NCI-H128 (cell line): ENCODE measurements around the gene KRTCAP3.
"Not testable (repeated sequence)": the region's sequence is repeated elsewhere in the genome, so short reads cannot be mapped to it uniquely, and the experiment has no call there.

Source experiments
- DNase-seq: peaks from one replicate; lab custom pipeline; 2025; ENCODE audit not compliant: unreplicated experiment; lab: John Stamatoyannopoulos, UW

The KRTCAP3 gene

GRCh38 chr2:27441958-27442919 lies at the start of gene KRTCAP3:
Gene KRTCAP3 (plus strand): TSS chr2:27442381. CDS start chr2:27442413, 32 bp downstream.
- DNase-seq: no peak

- DNase-seq: no peak
These were observed 49.0 kb upstream of the KRTCAP3 start for GRCh38 chr2:27393225-27393624.

DNA sequence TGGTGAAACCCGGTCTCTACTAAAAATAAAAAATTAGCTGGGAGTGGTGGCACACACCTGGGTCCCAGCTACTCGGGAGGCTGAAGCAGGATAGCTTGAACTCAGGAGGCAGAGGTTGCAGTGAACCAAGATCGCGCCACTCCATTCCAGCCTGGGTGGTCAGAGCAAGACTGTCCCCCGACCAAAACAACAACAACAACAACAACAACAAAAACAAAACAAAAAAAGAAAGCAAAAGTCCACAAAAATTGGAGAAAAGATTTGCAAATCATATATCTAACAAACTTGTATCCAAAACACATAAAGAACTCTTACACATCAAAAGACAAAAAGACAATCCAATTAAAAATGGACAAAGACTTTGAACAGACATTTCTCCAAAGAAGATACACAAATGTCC lies 43.2 kb upstream of the KRTCAP3 start:
- DNase-seq: no peak

- no peak for DNase-seq
These were observed 41.6 kb upstream of the KRTCAP3 start for GRCh38 chr2:27400348-27401135.

- DNase-seq: no peak
These were observed 34.2 kb upstream of the KRTCAP3 start for GRCh38 chr2:27407798-27408491.

DNA sequence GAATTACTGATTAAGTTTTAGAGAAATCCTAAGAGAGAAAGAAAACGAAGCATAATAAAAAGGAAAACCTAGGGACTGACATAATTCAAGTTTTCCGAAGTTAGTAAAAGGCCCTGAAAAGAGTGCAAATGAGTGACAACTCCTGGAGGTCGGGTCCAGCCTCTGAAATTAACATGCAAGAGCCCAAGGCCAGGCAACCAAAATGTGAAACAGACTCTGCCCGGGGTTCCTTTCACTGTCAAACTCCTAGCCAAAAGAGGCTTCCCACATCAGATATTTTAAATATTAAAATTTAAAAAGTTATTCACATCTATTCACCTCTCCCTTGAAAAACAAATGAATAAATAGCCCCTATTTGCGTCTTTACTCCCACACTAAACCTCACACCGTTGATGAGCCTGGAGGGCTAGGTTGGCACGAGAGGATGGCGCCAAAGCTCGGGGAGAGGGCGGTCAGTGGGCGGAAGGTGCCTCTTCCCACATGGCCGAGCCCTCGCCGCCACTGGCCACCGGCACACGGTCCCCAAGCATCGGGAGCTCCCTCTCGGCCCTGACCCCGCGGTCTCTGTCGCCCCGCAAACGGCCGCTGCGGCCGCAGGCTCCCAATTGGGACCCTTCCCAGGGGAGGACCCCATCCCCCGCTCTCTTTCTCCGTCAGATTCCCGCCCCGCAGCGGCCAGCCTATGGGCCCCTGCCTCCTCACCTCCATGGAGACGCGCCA lies 33.4 kb upstream of the KRTCAP3 start:
- DNase-seq: no peak

DNA sequence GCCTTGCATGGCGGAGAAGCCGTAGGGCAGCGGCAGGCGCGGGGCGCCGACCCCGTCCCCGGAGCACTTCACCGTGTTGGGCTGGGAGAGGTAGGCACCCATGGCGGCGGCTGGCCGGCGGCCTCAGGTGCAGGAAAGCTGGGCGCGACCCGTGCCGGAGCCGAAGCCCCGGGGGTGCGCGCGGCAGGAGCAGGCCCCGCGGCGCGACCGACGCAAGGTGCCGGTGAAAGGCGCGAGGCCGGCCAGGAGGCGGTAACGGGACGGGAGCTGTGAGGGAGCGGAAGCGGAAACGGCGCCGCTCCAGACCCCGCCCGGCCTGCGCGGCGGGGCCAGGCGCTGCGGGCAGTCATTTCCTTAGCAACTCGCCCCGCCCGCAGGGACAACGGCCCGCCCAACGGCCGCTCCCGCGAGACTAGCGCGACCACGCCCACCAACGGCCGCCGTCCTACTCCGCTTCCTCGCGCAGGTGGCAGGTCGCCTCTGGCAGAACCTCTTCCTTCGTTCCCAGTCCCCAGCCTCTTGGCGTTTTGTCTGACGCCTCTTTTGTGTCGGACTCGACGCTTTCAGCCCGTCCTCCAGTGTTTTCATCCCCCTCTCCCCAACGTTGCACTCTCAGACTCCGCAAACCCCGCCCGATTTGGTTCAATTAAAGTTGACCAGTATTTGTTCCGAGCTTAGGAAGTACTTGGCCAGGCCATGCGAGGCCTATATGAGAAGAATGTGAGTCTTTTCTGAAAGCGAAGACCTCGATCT lies 32.7 kb upstream of the KRTCAP3 start, which contains the start of gene PPM1G:
TSS of gene PPM1G (minus strand) at position 271 of the 753 bp plus-strand sequence. CDS start at position 102, 169 bp downstream.
- peak; percentile 87 for DNase-seq

GRCh38 chr2:27412419-27413152 lies 29.6 kb upstream of the KRTCAP3 start:
- DNase-seq: no peak

GRCh38 chr2:27416151-27416550 lies 26.0 kb upstream of the KRTCAP3 start:
- no peak for DNase-seq

GRCh38 chr2:27420996-27421395 lies 21.2 kb upstream of the KRTCAP3 start:
- no peak for DNase-seq

DNA sequence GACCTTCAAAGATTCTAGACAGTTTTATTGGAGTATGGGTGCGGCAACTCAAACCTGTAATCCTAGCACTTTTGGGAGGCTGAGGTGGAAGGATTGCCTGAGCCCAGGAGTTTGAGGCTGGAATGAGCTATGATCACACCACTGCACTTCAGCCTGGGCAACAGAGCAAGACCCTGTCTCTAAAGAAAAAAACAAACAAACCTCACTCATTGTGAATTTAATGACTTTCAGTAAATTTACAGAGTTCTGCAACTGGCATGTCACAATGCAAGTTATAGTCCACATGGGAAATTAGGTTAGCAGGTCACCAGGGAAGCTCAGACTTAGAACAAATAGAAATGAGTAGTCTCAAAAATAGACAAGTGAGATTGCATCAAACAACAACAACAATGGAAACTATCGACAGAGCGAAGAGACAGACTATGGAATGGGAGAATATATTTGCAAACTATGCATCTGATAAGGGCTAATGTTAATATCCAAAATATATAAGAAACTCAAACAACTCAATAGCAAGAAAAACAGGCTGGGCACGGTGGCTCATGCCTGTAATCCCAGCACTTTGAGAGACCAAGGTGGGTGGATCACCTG lies 20.4 kb upstream of the KRTCAP3 start:
- DNase-seq: no peak

DNA sequence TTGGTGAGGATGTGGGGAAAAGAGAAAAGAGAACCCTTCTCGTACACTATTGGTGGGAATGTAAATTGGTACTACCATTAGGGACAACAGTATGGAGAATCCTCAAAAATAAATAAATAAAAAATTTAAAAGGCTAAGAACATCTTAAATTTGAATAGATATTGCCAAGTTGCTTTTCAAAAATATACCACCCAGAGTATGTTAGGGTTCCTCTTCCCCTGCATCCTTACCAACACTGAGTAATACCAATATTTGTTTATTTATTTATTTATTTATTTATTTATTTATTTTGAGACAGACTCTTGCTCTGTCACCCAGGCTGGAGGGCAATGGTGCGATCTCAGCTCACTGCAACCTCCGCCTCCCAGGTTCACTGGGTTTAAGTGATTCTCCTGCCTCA lies 19.2 kb upstream of the KRTCAP3 start:
- no peak for DNase-seq

DNA sequence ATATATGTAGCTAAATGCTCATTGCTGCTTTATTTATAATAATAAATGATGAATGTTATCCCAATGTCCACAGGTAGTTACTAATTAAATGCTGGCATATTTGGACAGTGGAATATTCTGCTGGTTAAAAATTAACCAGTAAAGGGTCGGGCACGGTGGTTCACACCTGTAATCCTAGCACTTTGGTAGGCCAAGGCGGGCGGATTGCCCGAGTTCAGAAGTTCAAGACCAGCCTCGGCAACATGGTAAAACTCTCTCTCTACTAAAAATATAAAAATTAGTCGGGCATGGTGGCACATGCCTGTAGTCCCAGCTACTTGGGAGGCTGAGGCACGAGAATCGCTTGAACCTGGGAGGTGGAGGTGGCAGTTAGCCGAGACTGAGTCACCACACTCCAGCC lies 17.1 kb upstream of the KRTCAP3 start:
- DNase-seq: not testable (repeated sequence)

DNA sequence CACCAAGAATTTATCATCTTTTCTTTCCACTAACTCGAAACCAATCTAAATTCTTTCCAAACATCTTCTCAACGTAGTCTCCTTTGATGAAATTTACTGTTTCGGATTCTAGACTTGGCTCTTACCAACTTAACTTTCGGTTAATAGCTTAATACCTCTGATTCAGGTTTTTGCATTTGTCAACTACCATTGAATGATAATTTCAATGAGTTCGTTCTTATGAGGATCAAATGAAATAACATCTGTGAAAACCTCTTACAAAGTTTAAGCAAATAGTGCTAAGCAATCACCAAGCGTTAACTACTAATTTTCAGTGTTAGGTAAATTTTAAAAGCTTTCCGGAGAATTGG lies 14.3 kb upstream of the KRTCAP3 start:
- no peak for DNase-seq

GRCh38 chr2:27428213-27428977 lies 13.8 kb upstream of the KRTCAP3 start, which contains the start of gene NRBP1:
Gene NRBP1 (plus strand): TSS chr2:27428631. CDS start chr2:27433274, 4,643 bp downstream.
- peak; percentile 78 for DNase-seq

DNA sequence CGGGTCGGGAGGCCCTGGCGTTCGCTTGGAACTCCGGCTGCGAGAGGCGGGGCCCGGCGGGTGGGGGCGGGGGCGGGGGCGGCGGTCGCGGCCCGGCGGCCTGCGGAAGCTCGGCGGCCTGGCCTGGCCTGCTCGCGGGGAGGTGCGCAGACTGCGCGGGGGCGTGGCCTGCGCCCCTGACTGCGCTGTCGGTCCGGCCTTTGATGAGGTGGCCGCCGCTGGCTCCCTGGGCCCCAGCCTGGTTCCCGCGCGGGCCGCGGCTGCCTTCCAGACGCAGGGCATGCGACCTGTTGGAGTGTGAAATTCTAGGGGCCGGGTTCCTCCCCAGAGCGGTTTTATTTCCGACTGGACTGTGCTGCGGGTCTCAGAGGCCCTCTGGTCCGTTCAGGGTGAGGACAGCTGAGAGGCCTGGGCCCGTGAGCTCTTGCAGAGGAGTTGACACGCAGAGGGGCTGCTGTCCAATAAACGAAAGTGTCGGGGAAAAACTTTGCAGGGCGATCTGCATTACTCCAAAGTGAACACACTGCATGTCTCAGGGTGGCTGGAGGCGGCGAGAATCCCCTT lies 13.1 kb upstream of the KRTCAP3 start:
- no peak for DNase-seq

DNA sequence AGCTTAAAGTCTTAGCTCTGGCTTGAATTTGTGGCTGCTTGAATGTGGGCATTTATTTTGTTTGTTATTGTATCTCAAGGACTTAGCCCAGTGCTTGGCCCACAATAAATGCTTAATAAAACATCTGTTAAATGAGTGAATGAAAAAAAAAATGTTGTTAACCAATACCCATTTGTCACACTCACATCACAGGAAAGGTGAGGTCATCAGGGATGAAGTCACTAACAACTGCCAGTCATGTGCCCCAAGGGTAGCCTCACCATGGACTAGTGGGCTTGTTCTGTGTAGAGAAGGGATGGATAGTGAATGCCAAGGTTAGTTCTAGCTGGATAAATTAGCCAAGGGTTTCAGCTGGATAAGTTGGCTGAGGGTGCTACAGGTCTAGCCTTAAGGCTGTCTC lies 10.8 kb upstream of the KRTCAP3 start:
- no peak for DNase-seq

GRCh38 chr2:27435628-27436027 lies 6.6 kb upstream of the KRTCAP3 start:
- DNase-seq: no peak
